B cell (primary cell): ENCODE data around the gene SLC43A3. TPM values are rescaled to one million over a fixed set of nuclear protein-coding genes. Genes with fewer than 3 reads are reported as not detected.
A peak's percentile ranks its signal among the peaks of the same experiment; 100 is the strongest.

Experiments
- ATAC-seq: fragments of 200-7000 bp; cut with Tn5 transposase; one replicate; pipeline ENCODE4 v1.10.0; 2021; ENCODE audit warnings: low read depth, mild to moderate bottlenecking, moderate number of reproducible peaks, moderate library complexity
- CTCF ChIA-PET: fragments of 350-600 bp; sonication (Branson Sonifier 250); formaldehyde crosslinking; loops from one replicate; lab custom pipeline; 2021; ENCODE audit warnings: antibody characterized with exemption, inconsistent platforms; lab: Charles Lee
- POLR2A ChIA-PET: fragments of 350-600 bp; sonication (Branson Sonifier 250); formaldehyde crosslinking; loops from one replicate; lab custom pipeline; 2021; ENCODE audit warnings: antibody characterized with exemption; lab: Charles Lee
- DNase-seq: peaks from one replicate; pipeline ENCODE4 v3.0.0; 2013
- H2AFZ ChIP-seq: 2 replicates; pipeline ENCODE4 v1.6.1; 2012; ENCODE audit warnings: mild to moderate bottlenecking, low read depth, low read length; ENCODE audit not compliant: insufficient read depth, poor library complexity, severe bottlenecking
- H3K27ac ChIP-seq, 2 donors: 1 replicate in 1 of 2; 2 replicates in 1 of 2; pipeline ENCODE4 v1.5.1; 2012 to 2013; ENCODE audit warnings: low read length in 2 of 2, mild to moderate bottlenecking in 2 of 2, moderate library complexity in 1 of 2
- H3K27me3 ChIP-seq, 4 experiments: fragments of 200-600 bp in 1 of 4; sonication (generic) in 1 of 4; replicated peaks in 1 of 4; 1 replicate in 2 of 4; 2 replicates in 2 of 4; pipeline versions ENCODE4 v1.6.1 to v1.7.0; 2013 to 2016; ENCODE audit warnings: low read length in 3 of 4, mild to moderate bottlenecking in 2 of 4, mixed read lengths in 1 of 4, moderate library complexity in 1 of 4; ENCODE audit not compliant: insufficient read depth in 4 of 4, control insufficient read depth in 3 of 4; ENCODE audit errors: control extremely low read depth in 1 of 4
- H3K36me3 ChIP-seq, 2 experiments: replicated peaks in 1 of 2; 1 replicate in 1 of 2; 2 replicates in 1 of 2; pipeline versions ENCODE4 v1.6.1 to v1.7.1; 2013; ENCODE audit warnings: low read length in 1 of 2; ENCODE audit not compliant: insufficient read depth in 2 of 2, control insufficient read depth in 1 of 2; ENCODE audit errors: control extremely low read depth in 1 of 2, extremely low read depth in 1 of 2
- H3K4me1 ChIP-seq, 2 donors: fragments of 200-600 bp in 1 of 2; sonication (generic) in 1 of 2; 1 replicate in 1 of 2; 2 replicates in 1 of 2; pipeline versions ENCODE4 v1.5.1 to v1.6.1; 2013 to 2017; ENCODE audit warnings: low read length in 2 of 2; ENCODE audit not compliant: control insufficient read depth in 2 of 2, insufficient read depth in 2 of 2
- H3K4me2 ChIP-seq: replicated peaks from 2 replicates; pipeline ENCODE3; 2012; ENCODE audit warnings: mild to moderate bottlenecking, low read depth, low read length; ENCODE audit not compliant: poor library complexity, severe bottlenecking
- H3K4me3 ChIP-seq, 5 experiments: fragments of 200-600 bp in 1 of 5; sonication (generic) in 1 of 5; 1 replicate in 3 of 5; 2 replicates in 2 of 5; pipeline versions ENCODE4 v1.5.1 to v1.7.0; 2011 to 2016; ENCODE audit warnings: low read length in 4 of 5, mild to moderate bottlenecking in 4 of 5, low read depth in 2 of 5, control low read depth in 1 of 5, moderate library complexity in 1 of 5; ENCODE audit not compliant: insufficient read depth in 1 of 5; ENCODE audit errors: control extremely low read depth in 1 of 5, extremely low read depth in 1 of 5
- H3K79me2 ChIP-seq: fragments of 200-600 bp; sonication (generic); one replicate; pipeline ENCODE4 v1.6.0; 2016; ENCODE audit warnings: low read length; ENCODE audit not compliant: control insufficient read depth, insufficient read depth
- H3K9ac ChIP-seq: fragments of 200-600 bp; sonication (generic); 2 replicates; pipeline ENCODE4 v1.6.1; 2017; ENCODE audit warnings: mild to moderate bottlenecking, low read length, moderate library complexity
- H3K9me3 ChIP-seq, 3 donors: one replicate each; pipeline versions ENCODE4 v1.6.1 to v1.7.1; 2013; ENCODE audit warnings: low read length in 2 of 3; ENCODE audit not compliant: control insufficient read depth in 2 of 3, insufficient read depth in 1 of 3; ENCODE audit errors: control extremely low read depth in 1 of 3
- H4K20me1 ChIP-seq: 2 replicates; pipeline ENCODE4 v1.6.0; 2012; ENCODE audit warnings: mild to moderate bottlenecking, low read length; ENCODE audit not compliant: insufficient read depth, control insufficient read depth, poor library complexity, severe bottlenecking
- H3K27ac Mint-ChIP-seq: one replicate; pipeline ENCODE4 v1.8.0; 2021; ENCODE audit warnings: mixed read lengths
- H3K27me3 Mint-ChIP-seq: one replicate; pipeline ENCODE4 v1.8.0; 2021; ENCODE audit warnings: mixed read lengths
- H3K4me1 Mint-ChIP-seq: one replicate; pipeline ENCODE4 v1.8.0; 2021; ENCODE audit warnings: mixed read lengths
- H3K4me3 Mint-ChIP-seq: one replicate; pipeline ENCODE4 v1.8.0; 2021; ENCODE audit warnings: mixed read lengths
- H3K9me3 Mint-ChIP-seq: one replicate; pipeline ENCODE4 v1.8.0; 2022; ENCODE audit warnings: mixed read lengths; ENCODE audit not compliant: insufficient read depth
- EZH2 ChIP-seq: IDR thresholded peaks from 2 replicates; pipeline ENCODE4 v1.6.1; 2012; ENCODE audit warnings: borderline replicate concordance, low read depth, mild to moderate bottlenecking, moderate library complexity, low read length; ENCODE audit not compliant: insufficient read depth, poor library complexity, severe bottlenecking
- WGBS: methylation state at CpG from one replicate; pipeline ENCODE4 v1.1.5; 2013; ENCODE audit warnings: missing lambda C conversion rate; ENCODE audit not compliant: insufficient coverage; 5-methylcytosine and 5-hydroxymethylcytosine counted together
- intact Hi-C: fragments of 100-400 bp; cut with micrococcal nuclease; formaldehyde crosslinking; loops from one replicate; pipeline ENCODE4 v1.10.0; 2022
- polyA plus RNA-seq: library from polyadenylated mRNA; depleted of rRNA; stranded (reverse); fragments of >200 nt; gene quantifications from 2 replicates; pipeline ENCODE4 v1.2.3, GENCODE V29; 2012
- total RNA-seq, 2 donors: library from RNA; stranded (reverse); fragments of 120-200 nt in 1 of 2; gene quantifications; 1 replicate in 1 of 2; 2 replicates in 1 of 2; pipeline versions ENCODE4 v1.2.3 to v1.2.4, GENCODE V29; 2013 to 2022
- TF ChIP-seq, protein P1 (sequence below): fragments of 200-600 bp; IDR thresholded peaks from one replicate; pipeline ENCODE4 v1.8.0; 2022; ENCODE audit warnings: antibody characterized with exemption, mild to moderate bottlenecking

SLC43A3 gene
- total and polyA plus RNA-seq, 2 donors (not counting 1 experiment from before 2014, with no cell fraction given), result 7.6 to 20.9 TPM

DNA sequence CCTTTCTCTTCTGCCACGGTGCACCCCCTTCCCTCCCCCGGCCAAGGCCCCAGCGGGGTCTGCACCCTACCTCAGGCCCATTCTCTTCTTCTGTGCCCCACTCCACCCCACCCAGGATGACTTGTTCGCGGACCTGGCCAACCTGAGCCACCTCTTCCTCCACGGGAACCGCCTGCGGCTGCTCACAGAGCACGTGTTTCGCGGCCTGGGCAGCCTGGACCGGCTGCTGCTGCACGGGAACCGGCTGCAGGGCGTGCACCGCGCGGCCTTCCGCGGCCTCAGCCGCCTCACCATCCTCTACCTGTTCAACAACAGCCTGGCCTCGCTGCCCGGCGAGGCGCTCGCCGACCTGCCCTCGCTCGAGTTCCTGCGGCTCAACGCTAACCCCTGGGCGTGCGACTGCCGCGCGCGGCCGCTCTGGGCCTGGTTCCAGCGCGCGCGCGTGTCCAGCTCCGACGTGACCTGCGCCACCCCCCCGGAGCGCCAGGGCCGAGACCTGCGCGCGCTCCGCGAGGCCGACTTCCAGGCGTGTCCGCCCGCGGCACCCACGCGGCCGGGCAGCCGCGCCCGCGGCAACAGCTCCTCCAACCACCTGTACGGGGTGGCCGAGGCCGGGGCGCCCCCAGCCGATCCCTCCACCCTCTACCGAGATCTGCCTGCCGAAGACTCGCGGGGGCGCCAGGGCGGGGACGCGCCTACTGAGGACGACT, 49.3 kb upstream of the SLC43A3 start:
- Histone ChIP-seq H4K20me1 (no peaks in the 10 kb centered on the region), H2AFZ (peak overlapping the region; percentile 83), H3K27me3 (peaks cover 0 to 31% (median 3%) of the 10 kb centered on the region in 4 experiments), H3K4me1 (peaks cover 30 to 31% of the 10 kb centered on the region in 2 donors), H3K79me2 (no peaks in the 10 kb centered on the region), H3K9me3 (no peaks in the 10 kb centered on the region), H3K4me2 (peak overlapping the region; percentile 94), H3K27ac (no peak overlapping the region), H3K9ac (peak overlapping the region; percentile 62), H3K4me3 (peak overlapping the region in 4 of 5 experiments; percentile 35 to 59 (median 51)), H3K36me3 (no peaks in the 10 kb centered on the region)
- H3K27ac Mint-ChIP-seq, result no peak overlapping the region
- intact Hi-C loops, result no loop called here
- peaks cover 39% of the 10 kb centered on the region for H3K4me1 Mint-ChIP-seq
- peak overlapping the region; percentile 90 for H3K4me3 Mint-ChIP-seq
- 4% methylated on average over 75 of the region's 80 CpGs for WGBS
- peaks cover 5% of the 10 kb centered on the region for H3K27me3 Mint-ChIP-seq
- ChIA-PET CTCF (interaction anchor here (0.6 to 12.5 kb wide), 7 partner anchors 12 to 54 kb away, joined by 3 to 148 read pairs (median 3); partner anchors contain the start of gene RTN4RL2), POLR2A (interaction anchor here (0.5 to 0.8 kb wide), 2 partner anchors 39 to 1099 kb away, joined by 3 to 4 read pairs; partner anchors contain the start of genes LPXN and SLC43A1)
- H3K9me3 Mint-ChIP-seq, result no peaks in the 10 kb centered on the region
- TF ChIP-seq, protein P1, sequence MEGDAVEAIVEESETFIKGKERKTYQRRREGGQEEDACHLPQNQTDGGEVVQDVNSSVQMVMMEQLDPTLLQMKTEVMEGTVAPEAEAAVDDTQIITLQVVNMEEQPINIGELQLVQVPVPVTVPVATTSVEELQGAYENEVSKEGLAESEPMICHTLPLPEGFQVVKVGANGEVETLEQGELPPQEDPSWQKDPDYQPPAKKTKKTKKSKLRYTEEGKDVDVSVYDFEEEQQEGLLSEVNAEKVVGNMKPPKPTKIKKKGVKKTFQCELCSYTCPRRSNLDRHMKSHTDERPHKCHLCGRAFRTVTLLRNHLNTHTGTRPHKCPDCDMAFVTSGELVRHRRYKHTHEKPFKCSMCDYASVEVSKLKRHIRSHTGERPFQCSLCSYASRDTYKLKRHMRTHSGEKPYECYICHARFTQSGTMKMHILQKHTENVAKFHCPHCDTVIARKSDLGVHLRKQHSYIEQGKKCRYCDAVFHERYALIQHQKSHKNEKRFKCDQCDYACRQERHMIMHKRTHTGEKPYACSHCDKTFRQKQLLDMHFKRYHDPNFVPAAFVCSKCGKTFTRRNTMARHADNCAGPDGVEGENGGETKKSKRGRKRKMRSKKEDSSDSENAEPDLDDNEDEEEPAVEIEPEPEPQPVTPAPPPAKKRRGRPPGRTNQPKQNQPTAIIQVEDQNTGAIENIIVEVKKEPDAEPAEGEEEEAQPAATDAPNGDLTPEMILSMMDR, result no peak
- no peak for TF ChIP-seq EZH2
- DNase-seq (peak; percentile 58), ATAC-seq (peak; percentile 51)

DNA sequence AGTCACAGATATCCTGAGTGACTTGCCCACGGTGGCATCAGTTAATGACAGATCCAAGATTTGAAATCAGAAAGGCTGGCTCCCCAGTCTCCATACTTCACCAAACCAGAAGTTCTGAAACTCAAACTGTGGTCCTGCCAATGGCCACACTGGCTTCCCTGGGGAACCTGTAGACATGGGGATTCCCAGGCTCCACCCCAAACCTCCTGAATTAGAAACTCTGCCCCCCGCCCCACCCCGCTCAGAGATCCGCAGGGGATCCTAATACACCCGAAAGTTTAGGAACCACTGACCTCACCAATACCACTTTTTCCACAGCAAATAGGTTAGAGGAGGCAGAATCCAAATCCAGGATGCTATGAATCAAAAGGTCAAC, 48.7 kb upstream of the SLC43A3 start:
- Histone ChIP-seq H3K4me3 (peak overlapping the region in 3 of 5 experiments; percentile 49 to 59 (median 53)), H3K9me3 (no peaks in the 10 kb centered on the region), H3K27ac (no peak overlapping the region), H3K4me2 (peak overlapping the region; percentile 94), H2AFZ (peak overlapping the region; percentile 83), H4K20me1 (no peaks in the 10 kb centered on the region), H3K36me3 (no peaks in the 10 kb centered on the region), H3K9ac (peak overlapping the region; percentile 62), H3K4me1 (peaks cover 30 to 31% of the 10 kb centered on the region in 2 donors), H3K27me3 (peaks cover 0 to 31% (median 3%) of the 10 kb centered on the region in 4 experiments), H3K79me2 (no peaks in the 10 kb centered on the region)
- peak; percentile 20 for ATAC-seq
- Mint-ChIP-seq H3K9me3 (no peaks in the 10 kb centered on the region), H3K27ac (no peak overlapping the region), H3K27me3 (peaks cover 5% of the 10 kb centered on the region), H3K4me1 (peaks cover 33% of the 10 kb centered on the region), H3K4me3 (peak overlapping the region; percentile 90)
- intact Hi-C loops, result no loop called here
- no peak for DNase-seq
- CTCF ChIA-PET, result interaction anchor here (1.2 to 12.5 kb wide), 5 partner anchors 18 to 51 kb away, joined by 4 to 148 read pairs (median 7); no protein-coding TSS in a partner anchor
- WGBS, result 55% methylated on average over 5 of the region's 5 CpGs
- TF ChIP-seq, protein P1, result no peak
- no peak for TF ChIP-seq EZH2
- POLR2A ChIA-PET, result interaction anchor here (0.5 kb wide), 1 partner anchor 1100 kb away, joined by 4 read pairs; the partner anchor contains the start of gene LPXN
